Astrocyte (in vitro differentiated cells and primary cell): ENCODE data around the gene EPHA2.

ENCODE experiments used
- EZH2 ChIP-seq: IDR thresholded peaks from 2 replicates; pipeline ENCODE4 v1.6.1; 2012; ENCODE audit warnings: mild to moderate bottlenecking, low read length, inconsistent platforms; ENCODE audit not compliant: insufficient read depth
- TF ChIP-seq, protein P1 (sequence below): IDR thresholded peaks from 2 replicates; pipeline ENCODE4 v1.5.1; 2011; ENCODE audit warnings: low read depth, mild to moderate bottlenecking, inconsistent platforms, low read length, moderate library complexity; ENCODE audit not compliant: insufficient read depth

DNA sequence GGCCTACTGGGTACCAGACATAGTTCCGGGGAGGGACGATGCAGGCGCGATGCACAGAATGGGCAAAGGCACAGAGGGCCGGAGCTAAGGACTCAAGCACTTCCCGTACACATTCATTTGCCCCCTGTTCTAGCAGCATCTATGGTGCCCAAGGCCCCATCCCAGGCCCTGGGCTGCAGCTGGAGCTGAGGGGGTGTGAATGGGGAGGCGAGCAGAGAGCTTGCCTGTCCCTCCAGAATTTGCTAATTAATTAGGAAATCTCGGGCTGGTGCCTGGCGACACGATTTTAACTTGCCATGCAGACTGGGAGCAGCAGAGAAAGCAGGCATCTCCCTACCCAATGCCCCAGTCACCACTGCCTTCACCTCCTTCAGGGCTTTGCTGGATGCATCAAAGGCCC lies 35.9 kb downstream of the EPHA2 start:
- TF ChIP-seq, protein P1, sequence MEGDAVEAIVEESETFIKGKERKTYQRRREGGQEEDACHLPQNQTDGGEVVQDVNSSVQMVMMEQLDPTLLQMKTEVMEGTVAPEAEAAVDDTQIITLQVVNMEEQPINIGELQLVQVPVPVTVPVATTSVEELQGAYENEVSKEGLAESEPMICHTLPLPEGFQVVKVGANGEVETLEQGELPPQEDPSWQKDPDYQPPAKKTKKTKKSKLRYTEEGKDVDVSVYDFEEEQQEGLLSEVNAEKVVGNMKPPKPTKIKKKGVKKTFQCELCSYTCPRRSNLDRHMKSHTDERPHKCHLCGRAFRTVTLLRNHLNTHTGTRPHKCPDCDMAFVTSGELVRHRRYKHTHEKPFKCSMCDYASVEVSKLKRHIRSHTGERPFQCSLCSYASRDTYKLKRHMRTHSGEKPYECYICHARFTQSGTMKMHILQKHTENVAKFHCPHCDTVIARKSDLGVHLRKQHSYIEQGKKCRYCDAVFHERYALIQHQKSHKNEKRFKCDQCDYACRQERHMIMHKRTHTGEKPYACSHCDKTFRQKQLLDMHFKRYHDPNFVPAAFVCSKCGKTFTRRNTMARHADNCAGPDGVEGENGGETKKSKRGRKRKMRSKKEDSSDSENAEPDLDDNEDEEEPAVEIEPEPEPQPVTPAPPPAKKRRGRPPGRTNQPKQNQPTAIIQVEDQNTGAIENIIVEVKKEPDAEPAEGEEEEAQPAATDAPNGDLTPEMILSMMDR: no peak
- no peak for TF ChIP-seq EZH2
